ENCODE results near the gene NDC80.

NDC80 gene

GRCh38 chr18:2536493-2536892 lies 34.9 kb upstream of the NDC80 start:
- DNase-seq (ENCODE audit: low read depth in 1 of 2, low spot score in 1 of 2), result no peak
- TF ChIP-seq POLR2AphosphoS5 (IDR thresholded peaks at IDR 0.05; ENCODE audit: low read depth) (no peak), GABPA (IDR thresholded peaks at IDR 0.05; ENCODE audit: low read depth) (no peak), REST (IDR thresholded peaks at IDR 0.05; ENCODE audit: insufficient replicate concordance, low read depth) (no peak), CTCF (IDR thresholded peaks at IDR 0.05; ENCODE audit: insufficient read depth, low read length) (no peak), SPI1 (IDR thresholded peaks at IDR 0.05; ENCODE audit: borderline replicate concordance, low read depth) (no peak)
- Histone ChIP-seq H3K27ac (replicated peaks) (no peak overlapping the region), H3K4me3 (replicated peaks; ENCODE audit: insufficient read depth, low read length) (no peak overlapping the region), H3K27me3 (ENCODE audit: insufficient read depth, poor library complexity, severe bottlenecking) (no peaks in the 10 kb centered on the region)

GRCh38 chr18:2537296-2537695 lies 34.1 kb upstream of the NDC80 start:
- TF ChIP-seq GABPA (IDR thresholded peaks at IDR 0.05; ENCODE audit: low read depth) (no peak), POLR2AphosphoS5 (IDR thresholded peaks at IDR 0.05; ENCODE audit: low read depth) (no peak), REST (IDR thresholded peaks at IDR 0.05; ENCODE audit: insufficient replicate concordance, low read depth) (no peak), CTCF (IDR thresholded peaks at IDR 0.05; ENCODE audit: insufficient read depth, low read length) (no peak), SPI1 (IDR thresholded peaks at IDR 0.05; ENCODE audit: borderline replicate concordance, low read depth) (no peak)
- Histone ChIP-seq H3K27ac (replicated peaks) (no peak overlapping the region), H3K27me3 (ENCODE audit: insufficient read depth, poor library complexity, severe bottlenecking) (no peaks in the 10 kb centered on the region), H3K4me3 (replicated peaks; ENCODE audit: insufficient read depth, low read length) (no peak overlapping the region)
- DNase-seq (ENCODE audit: low read depth in 1 of 2, low spot score in 1 of 2), result no peak

GRCh38 chr18:2538236-2538635 lies 33.1 kb upstream of the NDC80 start:
- DNase-seq (ENCODE audit: low read depth in 1 of 2, low spot score in 1 of 2), result no peak
- no peak for TF ChIP-seq CTCF (IDR thresholded peaks at IDR 0.05; ENCODE audit: insufficient read depth, low read length)
- no peak for TF ChIP-seq SPI1 (IDR thresholded peaks at IDR 0.05; ENCODE audit: borderline replicate concordance, low read depth)
- Histone ChIP-seq H3K27ac (replicated peaks) (no peak overlapping the region), H3K27me3 (ENCODE audit: insufficient read depth, poor library complexity, severe bottlenecking) (no peaks in the 10 kb centered on the region), H3K4me3 (replicated peaks; ENCODE audit: insufficient read depth, low read length) (no peak overlapping the region)

GRCh38 chr18:2538844-2539243 lies 32.5 kb upstream of the NDC80 start:
- Histone ChIP-seq H3K27ac (replicated peaks) (no peak overlapping the region), H3K4me3 (replicated peaks; ENCODE audit: insufficient read depth, low read length) (no peak overlapping the region), H3K27me3 (ENCODE audit: insufficient read depth, poor library complexity, severe bottlenecking) (no peaks in the 10 kb centered on the region)
- DNase-seq (ENCODE audit: low read depth in 1 of 2, low spot score in 1 of 2), result no peak
- TF ChIP-seq SPI1 (IDR thresholded peaks at IDR 0.05; ENCODE audit: borderline replicate concordance, low read depth) (no peak), POLR2AphosphoS5 (IDR thresholded peaks at IDR 0.05; ENCODE audit: low read depth) (no peak), CTCF (IDR thresholded peaks at IDR 0.05; ENCODE audit: insufficient read depth, low read length) (no peak), REST (IDR thresholded peaks at IDR 0.05; ENCODE audit: insufficient replicate concordance, low read depth) (no peak), GABPA (IDR thresholded peaks at IDR 0.05; ENCODE audit: low read depth) (no peak)
